Heart left ventricle (tissue), 16 donors: ENCODE measurements around the gene GALNT9. TPM values are rescaled to one million over a fixed set of nuclear protein-coding genes. Genes with fewer than 3 reads are reported as not detected.

Experiments used
- ATAC-seq, 4 donors: fragments of 200-7000 bp; cut with Tn5 transposase; one replicate each; pipeline ENCODE4 v1.9.1; 2020 to 2022; ENCODE audit warnings: moderate library complexity in 4 of 4, mild to moderate bottlenecking in 3 of 4, moderate number of reproducible peaks in 1 of 4
- DNase-seq, 5 donors: peaks; one replicate each; pipeline ENCODE4 v3.0.0-alpha.2; 2020
- H3K27ac ChIP-seq, 12 donors: fragments of 200-600 bp; sonication (generic) in 4 of 12; one replicate each; pipeline versions ENCODE4 v1.5.0 to v1.8.0; 2016 to 2022; ENCODE audit warnings: mild to moderate bottlenecking in 2 of 12
- H3K27me3 ChIP-seq, 9 donors: fragments of 200-600 bp; sonication (generic) in 2 of 9; one replicate each; pipeline versions ENCODE4 v1.5.1 to v1.8.0; 2016 to 2022; ENCODE audit warnings: mild to moderate bottlenecking in 3 of 9
- H3K36me3 ChIP-seq, 9 donors: fragments of 200-600 bp; sonication (generic) in 2 of 9; one replicate each; pipeline versions ENCODE4 v1.5.0 to v1.8.0; 2018 to 2022; ENCODE audit warnings: mild to moderate bottlenecking in 2 of 9
- H3K4me1 ChIP-seq, 12 donors: fragments of 200-600 bp; sonication (generic) in 4 of 12; one replicate each; pipeline versions ENCODE4 v1.5.0 to v1.8.0; 2016 to 2022; ENCODE audit warnings: mild to moderate bottlenecking in 3 of 12
- H3K4me3 ChIP-seq, 12 donors: fragments of 200-600 bp; sonication (generic) in 4 of 12; one replicate each; pipeline versions ENCODE4 v1.5.0 to v1.8.0; 2017 to 2022; ENCODE audit warnings: mild to moderate bottlenecking in 9 of 12, moderate library complexity in 4 of 12
- H3K9me3 ChIP-seq, 12 donors: fragments of 200-600 bp; sonication (generic) in 4 of 12; one replicate each; pipeline versions ENCODE4 v1.5.0 to v1.8.0; 2016 to 2022; ENCODE audit warnings: mild to moderate bottlenecking in 1 of 12
- POLR2A ChIP-seq, 2 donors: fragments of 450-650 bp; IDR thresholded peaks; one replicate each; pipeline ENCODE4 v1.6.1; 2017; ENCODE audit warnings: antibody characterized with exemption in 2 of 2, mild to moderate bottlenecking in 2 of 2, moderate library complexity in 2 of 2
- WGBS, 4 donors: extraction: QIAGEN DNeasy Blood & Tissue Kit in 2 of 4; methylation state at CpG; one replicate each; pipeline versions ENCODE4 v1.1.5 to v1.1.7; 2013 to 2018; 5-methylcytosine and 5-hydroxymethylcytosine counted together
- intact Hi-C, 10 donors: fragments of 100-400 bp; cut with DNase I; formaldehyde crosslinking; loops; one replicate each; pipeline versions ENCODE4 v1.11.1 to v1.14.2; 2022
- polyA plus RNA-seq, 2 donors: library from polyadenylated mRNA; stranded (reverse); fragments of 200-250 nt; gene quantifications; one replicate each; pipeline ENCODE4 v1.2.3, GENCODE V29; 2013
- total RNA-seq, 9 donors: library from RNA; depleted of rRNA in 2 of 9; stranded (reverse); fragments of >200 nt in 2 of 9; fragmentation: NEBNext Ultra II Directional in 3 of 9; extraction: Animal tissue kit (Norgen Biotek cat#: 25700) in 3 of 9; gene quantifications; one replicate each; pipeline versions ENCODE4 v1.1.0 to v1.2.4, GENCODE V29; 2016 to 2023
- TF ChIP-seq, protein P1 (sequence below), 12 donors: fragments of 200-600 bp; sonication (generic) in 4 of 12; IDR thresholded peaks; one replicate each; pipeline versions ENCODE4 v1.5.0 to v1.8.0; 2018 to 2022; ENCODE audit warnings: antibody characterized with exemption in 12 of 12, mild to moderate bottlenecking in 5 of 12
- donor health status: ischemic (EF 13 %, LVEDD 7.1; RV severe dilation, severe dysfunction).
- donor health status: healthy with polysubstance abuse.
- donor health status: DM: no; HTN: yes; CAD: no.
- donor health status: DM: no; HTN: no; CAD: no.
- donor health status: ischemic (EF 25% LVEDD 6.9; RV normal size, moderate dysfunction).
- donor health status: ischemic (EF 25% LVEDD 5.7; RV mildly dilated, moderate dysfunction).
- donor health status: healthy.
- donor health status: DM: yes; HTN: yes; CAD: no.
- donor health status: ischemic (EF 35%, LVEDD 5.7; RV mildly dilated, moderate dysfunction).
- donor health status: nonischemic (EF 11% LVEDD 7.7; RV severe dilation, severe dysfunction).
- donor health status: DM: yes; HTN: yes; CAD: no.
- donor health status: PGD.
- donor health status: ischemic (EF 29% LVEDD 5.4; RV normal size, mild dysfunction).
- donor health status: nonischemic (EF 23%, LVEDD 6.1; RV moderate dilation, normal function).

GALNT9 gene
- total and polyA plus RNA-seq, 11 donors: 10.3 TPM; not detected in 10

DNA sequence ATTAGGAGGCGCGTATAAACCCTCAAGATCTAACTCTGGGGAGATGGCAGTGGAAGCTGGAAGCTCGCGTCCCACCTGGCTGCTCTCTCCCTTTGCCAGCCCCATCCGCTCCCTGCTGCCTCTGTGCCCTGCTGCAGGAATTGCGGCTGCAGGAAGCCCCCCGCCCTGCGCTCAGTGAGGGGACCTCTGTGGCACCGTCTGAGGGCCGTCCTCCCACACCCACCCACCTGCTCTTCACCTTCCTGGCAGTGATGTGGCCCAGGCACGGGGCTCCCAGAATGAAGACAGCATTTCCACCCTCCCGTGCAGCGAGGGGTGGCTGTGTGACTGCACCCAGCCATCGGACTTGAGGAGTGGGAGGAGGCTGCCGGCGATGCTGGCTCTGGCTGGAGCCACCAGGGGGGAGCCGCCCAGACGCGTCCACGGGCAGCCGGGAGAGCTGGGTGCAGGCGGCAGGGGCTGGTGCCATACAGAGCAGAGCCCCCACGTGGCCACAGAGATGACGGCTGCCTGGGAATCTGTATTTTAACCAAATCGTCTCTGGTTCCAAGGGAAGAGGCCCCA lies 28.3 kb upstream of the GALNT9 start:
- no peak for DNase-seq
- Histone ChIP-seq H3K4me1 (no peaks in the 10 kb centered on the region), H3K36me3 (no peaks in the 10 kb centered on the region), H3K27ac (no peak overlapping the region), H3K27me3 (peaks cover 0 to 43% (median 9%) of the 10 kb centered on the region in 9 donors), H3K4me3 (no peak overlapping the region), H3K9me3 (peaks cover 0 to 4% (median 0%) of the 10 kb centered on the region in 12 donors)
- 81 to 85% (median 82%) methylated on average over 21 to 25 of the region's 25 CpGs for WGBS, 4 donors
- no peak for ATAC-seq
- TF ChIP-seq, protein P1, sequence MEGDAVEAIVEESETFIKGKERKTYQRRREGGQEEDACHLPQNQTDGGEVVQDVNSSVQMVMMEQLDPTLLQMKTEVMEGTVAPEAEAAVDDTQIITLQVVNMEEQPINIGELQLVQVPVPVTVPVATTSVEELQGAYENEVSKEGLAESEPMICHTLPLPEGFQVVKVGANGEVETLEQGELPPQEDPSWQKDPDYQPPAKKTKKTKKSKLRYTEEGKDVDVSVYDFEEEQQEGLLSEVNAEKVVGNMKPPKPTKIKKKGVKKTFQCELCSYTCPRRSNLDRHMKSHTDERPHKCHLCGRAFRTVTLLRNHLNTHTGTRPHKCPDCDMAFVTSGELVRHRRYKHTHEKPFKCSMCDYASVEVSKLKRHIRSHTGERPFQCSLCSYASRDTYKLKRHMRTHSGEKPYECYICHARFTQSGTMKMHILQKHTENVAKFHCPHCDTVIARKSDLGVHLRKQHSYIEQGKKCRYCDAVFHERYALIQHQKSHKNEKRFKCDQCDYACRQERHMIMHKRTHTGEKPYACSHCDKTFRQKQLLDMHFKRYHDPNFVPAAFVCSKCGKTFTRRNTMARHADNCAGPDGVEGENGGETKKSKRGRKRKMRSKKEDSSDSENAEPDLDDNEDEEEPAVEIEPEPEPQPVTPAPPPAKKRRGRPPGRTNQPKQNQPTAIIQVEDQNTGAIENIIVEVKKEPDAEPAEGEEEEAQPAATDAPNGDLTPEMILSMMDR (IDR thresholded peaks at IDR 0.05): no peak
- TF ChIP-seq POLR2A (IDR thresholded peaks at IDR 0.05): no peak
- intact Hi-C loops: no loop called here

DNA sequence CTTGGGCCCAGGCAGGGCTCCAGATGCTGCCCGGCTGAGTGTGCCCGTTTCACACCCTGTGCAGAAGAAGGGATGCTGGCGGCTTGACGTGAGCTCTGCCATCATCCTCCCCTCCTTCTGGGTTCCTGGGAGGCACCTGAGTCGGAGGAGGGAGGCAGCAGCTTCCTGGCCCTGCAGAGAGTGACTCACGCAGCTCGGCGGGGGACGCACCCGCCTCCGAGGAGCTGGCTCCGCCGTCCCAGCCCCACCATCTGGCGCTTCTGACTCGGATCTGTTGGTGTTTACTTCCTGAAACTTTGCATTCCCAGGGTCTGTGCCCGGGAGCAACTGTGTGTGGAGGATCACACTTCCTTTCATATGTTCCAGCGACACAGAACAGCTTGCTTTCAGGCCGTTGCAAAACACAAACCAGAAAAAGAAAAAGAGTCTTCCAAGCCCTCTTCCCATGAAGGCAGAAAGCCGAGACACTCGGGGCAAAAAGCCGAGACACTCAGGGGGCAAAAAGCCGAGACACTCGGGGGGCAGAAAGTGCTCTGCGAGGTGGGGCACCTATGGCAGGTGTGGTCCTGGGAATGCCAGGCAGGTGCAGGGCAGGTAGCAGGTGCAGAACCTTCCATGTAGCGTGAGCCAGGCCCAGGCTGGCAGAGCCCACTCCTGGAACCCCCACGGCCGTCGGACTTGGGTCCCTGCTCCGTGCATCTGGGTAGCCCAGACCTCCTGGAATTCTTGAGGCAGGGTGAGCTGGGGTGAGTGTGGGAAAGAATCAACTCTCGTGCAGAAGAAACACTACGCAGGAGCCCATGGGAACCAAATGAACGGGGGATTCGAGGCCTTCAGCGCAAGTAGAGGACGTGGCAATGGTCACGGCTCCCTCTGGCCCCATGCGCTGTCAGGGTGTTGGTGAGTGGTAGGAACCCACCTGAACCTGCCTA lies 27.6 kb upstream of the GALNT9 start:
- DNase-seq (peak in 2 of 5 donors; percentile 44 to 66), ATAC-seq (peak in 2 of 4 donors; percentile 18 to 65)
- Histone ChIP-seq H3K36me3 (no peaks in the 10 kb centered on the region), H3K27me3 (peaks cover 0 to 51% (median 11%) of the 10 kb centered on the region in 9 donors), H3K27ac (no peak overlapping the region), H3K9me3 (peaks cover 0 to 4% (median 0%) of the 10 kb centered on the region in 12 donors), H3K4me1 (no peaks in the 10 kb centered on the region), H3K4me3 (no peak overlapping the region)
- intact Hi-C loops: no loop called here
- TF ChIP-seq, protein P1 (IDR thresholded peaks at IDR 0.05): no peak
- TF ChIP-seq POLR2A (IDR thresholded peaks at IDR 0.05): no peak
- 42 to 50% (median 48%) methylated on average over 36 to 37 of the region's 37 CpGs for WGBS, 4 donors

DNA sequence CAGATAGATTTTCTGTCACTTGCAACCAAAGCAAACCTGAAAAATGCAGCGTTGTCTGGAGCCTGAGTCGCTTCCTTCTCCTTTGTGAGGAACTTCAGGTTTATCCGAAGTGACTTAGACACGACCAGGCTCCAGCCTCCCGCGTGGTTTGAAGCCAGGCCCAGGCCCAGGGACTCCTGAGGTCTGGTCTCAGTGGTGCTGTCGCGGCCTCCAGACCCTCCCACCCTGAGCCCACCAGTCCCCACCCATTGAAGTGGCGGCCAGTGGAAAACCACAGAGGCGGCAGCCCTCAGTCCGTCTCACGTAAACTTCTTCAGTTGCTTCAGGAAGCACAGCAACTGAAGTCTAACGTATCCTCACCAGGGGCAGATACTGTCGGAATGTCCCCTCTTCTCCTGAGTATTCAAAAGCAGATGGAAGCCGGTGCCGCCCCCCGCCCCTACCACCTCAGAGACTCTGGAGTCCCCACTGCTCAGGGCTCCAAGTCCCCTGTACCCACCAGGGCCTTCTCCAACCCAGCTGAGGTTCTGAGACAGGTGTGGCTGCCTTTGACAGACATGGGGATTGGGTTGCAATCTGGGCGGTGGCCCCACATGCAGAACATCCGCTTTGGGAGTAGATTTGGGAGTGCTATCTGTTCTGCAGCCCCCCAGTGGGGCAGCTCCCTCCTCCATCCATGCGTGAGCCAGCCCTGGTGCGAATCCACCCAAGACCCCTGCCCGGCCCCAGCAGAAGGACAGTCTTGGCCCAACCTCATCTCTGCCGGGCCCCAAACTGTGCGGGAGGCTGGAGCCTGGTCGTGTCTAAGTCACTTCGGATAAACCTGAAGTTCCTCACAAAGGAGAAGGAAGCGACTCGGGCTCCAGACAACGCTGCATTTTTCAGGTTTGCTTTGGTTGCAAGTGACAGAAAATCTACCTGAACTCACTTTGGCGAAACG lies 26.6 kb upstream of the GALNT9 start:
- Histone ChIP-seq H3K27ac (no peak overlapping the region), H3K4me3 (no peak overlapping the region), H3K9me3 (peaks cover 0 to 4% (median 0%) of the 10 kb centered on the region in 12 donors), H3K36me3 (no peaks in the 10 kb centered on the region), H3K4me1 (no peaks in the 10 kb centered on the region), H3K27me3 (peaks cover 0 to 56% (median 11%) of the 10 kb centered on the region in 9 donors)
- DNase-seq (peak in 1 of 5 donors; percentile 6), ATAC-seq (no peak)
- no peak for TF ChIP-seq POLR2A (IDR thresholded peaks at IDR 0.05)
- TF ChIP-seq, protein P1 (IDR thresholded peaks at IDR 0.05): no peak
- intact Hi-C loops: no loop called here
- WGBS, 4 donors: 81 to 84% (median 82%) methylated on average over 26 to 31 of the region's 31 CpGs
